HG02588 (cell line): ENCODE measurements around the gene DHX57.

Experiments
- ATAC-seq: cut with Tn5 transposase; IDR thresholded peaks from one replicate; pipeline ENCODE4 v1.9.1; 2021; ENCODE audit warnings: mild to moderate bottlenecking, moderate library complexity; ENCODE audit not compliant: unreplicated experiment

The DHX57 gene, protein sequence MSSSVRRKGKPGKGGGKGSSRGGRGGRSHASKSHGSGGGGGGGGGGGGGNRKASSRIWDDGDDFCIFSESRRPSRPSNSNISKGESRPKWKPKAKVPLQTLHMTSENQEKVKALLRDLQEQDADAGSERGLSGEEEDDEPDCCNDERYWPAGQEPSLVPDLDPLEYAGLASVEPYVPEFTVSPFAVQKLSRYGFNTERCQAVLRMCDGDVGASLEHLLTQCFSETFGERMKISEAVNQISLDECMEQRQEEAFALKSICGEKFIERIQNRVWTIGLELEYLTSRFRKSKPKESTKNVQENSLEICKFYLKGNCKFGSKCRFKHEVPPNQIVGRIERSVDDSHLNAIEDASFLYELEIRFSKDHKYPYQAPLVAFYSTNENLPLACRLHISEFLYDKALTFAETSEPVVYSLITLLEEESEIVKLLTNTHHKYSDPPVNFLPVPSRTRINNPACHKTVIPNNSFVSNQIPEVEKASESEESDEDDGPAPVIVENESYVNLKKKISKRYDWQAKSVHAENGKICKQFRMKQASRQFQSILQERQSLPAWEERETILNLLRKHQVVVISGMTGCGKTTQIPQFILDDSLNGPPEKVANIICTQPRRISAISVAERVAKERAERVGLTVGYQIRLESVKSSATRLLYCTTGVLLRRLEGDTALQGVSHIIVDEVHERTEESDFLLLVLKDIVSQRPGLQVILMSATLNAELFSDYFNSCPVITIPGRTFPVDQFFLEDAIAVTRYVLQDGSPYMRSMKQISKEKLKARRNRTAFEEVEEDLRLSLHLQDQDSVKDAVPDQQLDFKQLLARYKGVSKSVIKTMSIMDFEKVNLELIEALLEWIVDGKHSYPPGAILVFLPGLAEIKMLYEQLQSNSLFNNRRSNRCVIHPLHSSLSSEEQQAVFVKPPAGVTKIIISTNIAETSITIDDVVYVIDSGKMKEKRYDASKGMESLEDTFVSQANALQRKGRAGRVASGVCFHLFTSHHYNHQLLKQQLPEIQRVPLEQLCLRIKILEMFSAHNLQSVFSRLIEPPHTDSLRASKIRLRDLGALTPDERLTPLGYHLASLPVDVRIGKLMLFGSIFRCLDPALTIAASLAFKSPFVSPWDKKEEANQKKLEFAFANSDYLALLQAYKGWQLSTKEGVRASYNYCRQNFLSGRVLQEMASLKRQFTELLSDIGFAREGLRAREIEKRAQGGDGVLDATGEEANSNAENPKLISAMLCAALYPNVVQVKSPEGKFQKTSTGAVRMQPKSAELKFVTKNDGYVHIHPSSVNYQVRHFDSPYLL (N-terminal part only)

DNA sequence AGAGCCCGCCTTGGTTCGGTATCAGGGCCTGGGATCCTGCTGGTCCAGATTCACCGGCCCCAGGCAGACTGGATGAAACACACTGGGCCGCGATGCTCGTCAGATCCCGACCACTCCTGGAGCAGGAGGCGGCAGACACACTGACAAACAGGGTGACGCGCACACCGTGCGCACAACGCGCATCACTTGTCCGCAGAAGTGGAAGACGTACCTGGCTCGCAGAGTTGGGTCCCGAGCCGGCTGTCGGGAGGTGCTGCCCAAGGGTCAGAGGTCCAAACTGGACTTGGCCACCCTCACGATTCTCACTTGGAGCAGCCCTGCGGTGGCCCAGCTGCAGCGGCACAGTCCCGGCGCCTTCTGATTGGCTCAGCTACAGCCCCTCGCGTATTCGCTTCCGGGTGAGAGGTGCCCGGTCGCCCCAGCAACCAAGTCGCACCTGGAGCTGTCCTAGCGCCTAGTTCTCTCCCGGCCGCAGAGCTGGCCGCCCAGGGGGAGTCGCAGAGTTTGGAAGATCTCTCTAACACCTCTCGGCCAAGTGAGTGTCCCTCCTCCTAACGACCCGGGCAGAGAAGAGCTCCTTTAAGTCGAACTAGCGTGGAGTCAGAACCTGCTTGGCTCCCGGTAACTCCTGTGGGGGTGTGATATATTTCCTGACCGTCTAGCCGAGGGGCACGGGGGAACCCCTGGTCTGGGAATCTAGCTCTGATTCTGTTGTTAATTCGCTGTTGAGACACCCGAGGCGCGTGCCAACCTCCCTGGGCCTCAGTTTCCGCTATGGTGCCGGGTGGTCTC lies at the start of gene DHX57, which contains the start of gene MORN2:
DHX57 (minus strand) TSS at position 359 of the 792 bp plus-strand sequence. CDS start 7,529 bp downstream, outside the sequence.
MORN2 (plus strand) TSS at position 401 of the 792 bp plus-strand sequence.
- peak; percentile 100 for ATAC-seq

DNA sequence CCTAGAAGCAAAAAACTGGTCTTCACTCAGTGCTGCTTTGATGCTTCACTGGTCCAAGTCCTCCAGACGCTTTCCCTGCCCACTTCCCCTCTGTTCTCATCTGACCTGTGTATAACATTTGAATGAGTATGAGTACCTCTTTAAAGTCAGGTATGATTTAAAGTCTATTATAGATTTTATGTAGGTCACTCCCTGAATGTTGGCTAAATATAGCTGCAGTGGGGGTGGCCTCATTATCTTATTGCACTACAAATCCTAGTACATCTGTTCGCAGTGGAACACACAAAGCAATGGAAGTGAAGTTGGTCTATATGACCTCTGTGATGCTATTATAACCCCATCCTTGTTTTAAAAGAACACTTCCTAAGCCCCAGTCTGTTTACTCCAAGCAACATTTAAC lies 47.2 kb upstream of the DHX57 start:
- ATAC-seq: no peak

DNA sequence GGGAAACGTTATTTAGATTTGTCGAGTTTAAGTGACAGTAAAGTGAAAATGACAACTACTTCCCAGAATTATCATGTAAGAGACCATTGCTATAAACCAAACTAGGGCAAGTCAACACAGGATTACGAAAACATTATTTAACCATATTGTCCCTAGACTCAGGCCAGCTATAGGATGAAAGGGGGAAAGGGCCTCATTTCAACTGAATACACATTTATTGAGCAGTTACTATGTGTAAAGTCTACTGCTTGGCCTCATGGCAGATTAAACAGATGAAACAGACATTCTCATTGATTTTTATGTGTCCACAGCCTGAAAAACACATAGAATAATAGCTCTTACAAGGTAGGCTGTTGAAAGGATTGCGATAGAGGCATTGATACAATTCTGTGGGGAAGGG lies 46.7 kb upstream of the DHX57 start:
- ATAC-seq: no peak

DNA sequence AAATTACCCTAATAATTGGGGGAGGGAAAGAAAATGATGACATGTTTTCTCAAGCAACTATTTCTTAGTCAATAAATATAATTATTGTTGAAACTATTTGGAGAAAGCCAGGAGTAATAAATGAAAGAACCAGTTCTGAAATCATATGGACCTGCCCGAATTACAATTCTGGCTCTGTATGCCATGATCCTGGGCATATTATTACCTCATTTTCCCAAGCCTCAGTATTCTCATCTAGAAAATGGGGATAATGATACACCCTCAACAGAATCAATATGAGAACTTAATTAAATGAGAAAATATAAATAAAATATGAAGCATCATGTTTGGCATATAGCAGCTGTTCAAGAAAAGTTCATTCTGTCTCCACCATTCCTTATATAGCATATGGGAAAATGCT lies 36.9 kb upstream of the DHX57 start:
- ATAC-seq: no peak

DNA sequence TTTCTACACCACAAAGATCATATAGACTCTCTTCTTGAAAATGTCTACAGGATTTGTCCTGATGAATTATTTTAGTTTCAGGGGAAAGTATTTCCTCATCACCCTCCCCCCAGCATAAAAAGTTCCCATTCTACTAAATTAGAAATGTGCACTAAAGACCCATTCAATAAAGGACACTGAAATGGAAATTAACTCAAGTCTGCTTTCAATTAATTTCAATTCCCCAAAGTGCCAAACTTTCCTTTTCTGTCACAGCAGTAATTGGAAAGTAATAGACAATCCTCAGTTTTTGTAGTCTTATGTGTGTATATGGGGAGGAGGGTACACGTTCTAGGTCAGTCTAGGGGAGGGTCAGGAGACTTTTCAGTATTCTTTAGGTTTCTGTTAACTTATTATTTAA lies 35.5 kb upstream of the DHX57 start:
- no peak for ATAC-seq

DNA sequence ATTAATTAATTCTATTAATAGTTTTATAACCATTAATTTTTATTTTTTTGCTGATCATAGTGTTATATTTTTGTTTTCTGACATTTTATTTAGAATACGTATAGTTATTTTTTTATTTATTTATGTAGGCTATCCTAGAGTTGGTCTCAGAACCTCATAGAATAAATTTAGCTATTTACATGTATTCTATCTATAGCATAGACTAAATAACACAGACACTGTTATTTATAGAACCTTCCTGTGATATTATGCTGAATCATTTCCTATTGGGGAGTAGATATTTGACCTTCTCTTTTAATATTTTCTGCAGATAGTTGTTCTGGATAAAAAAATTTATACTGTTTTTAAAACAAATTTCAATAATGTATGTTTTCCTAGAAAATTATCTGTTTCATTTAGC lies 34.1 kb upstream of the DHX57 start:
- ATAC-seq: no peak

DNA sequence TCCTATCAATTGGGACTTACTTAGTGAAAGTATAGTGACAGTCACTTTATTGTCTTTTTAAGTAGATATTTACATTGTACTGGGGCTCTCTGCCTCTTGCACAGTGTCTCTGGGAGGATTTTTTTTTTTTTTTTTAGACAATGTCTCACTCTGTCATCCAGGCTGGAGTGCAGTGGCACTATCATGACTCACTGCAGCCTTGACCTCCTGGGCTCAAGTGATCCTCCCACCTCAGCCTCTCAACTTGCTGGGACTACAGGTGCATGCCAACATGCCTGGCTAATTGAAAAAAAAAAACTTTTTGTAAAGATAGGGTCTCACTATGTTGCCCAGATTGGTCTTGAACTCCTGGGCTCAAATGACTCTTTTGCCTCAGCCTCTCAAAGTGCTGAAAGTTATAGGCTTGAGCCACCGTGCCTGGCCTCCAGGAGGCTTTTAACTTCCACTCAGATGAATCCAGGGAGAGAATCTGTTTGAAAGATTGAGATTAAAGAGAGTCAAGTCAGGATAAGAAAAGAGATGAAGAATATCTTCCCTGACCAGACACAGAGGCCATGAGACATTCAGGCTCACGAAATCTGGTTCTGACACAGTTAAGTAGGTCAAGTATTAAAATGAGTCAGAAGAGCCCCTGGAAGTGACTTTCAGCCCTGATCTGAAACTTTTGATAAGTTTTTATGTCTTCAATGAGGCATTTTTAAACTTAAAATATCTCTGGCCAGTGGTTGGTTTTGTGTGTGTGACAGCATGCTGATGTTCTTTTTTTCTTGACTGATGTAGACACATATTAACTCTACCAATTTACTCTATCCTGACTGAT lies 32.2 kb upstream of the DHX57 start:
- ATAC-seq: peak; percentile 87

DNA sequence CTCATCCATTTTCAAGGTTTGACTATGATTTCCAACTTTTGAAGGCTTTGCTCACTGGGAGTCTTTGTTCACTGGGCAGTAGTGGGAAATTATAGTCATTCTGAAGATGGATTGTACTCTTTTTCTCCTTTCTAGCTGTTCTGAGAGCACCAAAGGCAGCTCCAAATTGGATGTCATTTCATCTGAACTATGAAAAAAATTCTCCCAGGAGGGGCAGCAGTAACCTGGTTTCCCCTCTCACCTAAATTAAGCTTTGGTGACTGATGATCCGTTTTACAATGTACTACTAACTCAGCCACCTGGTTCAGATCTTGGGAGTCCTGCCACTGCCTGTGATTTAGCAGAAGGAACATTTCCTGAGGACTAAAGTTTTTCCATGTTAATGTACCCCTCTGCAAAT lies 31.5 kb upstream of the DHX57 start:
- no peak for ATAC-seq

DNA sequence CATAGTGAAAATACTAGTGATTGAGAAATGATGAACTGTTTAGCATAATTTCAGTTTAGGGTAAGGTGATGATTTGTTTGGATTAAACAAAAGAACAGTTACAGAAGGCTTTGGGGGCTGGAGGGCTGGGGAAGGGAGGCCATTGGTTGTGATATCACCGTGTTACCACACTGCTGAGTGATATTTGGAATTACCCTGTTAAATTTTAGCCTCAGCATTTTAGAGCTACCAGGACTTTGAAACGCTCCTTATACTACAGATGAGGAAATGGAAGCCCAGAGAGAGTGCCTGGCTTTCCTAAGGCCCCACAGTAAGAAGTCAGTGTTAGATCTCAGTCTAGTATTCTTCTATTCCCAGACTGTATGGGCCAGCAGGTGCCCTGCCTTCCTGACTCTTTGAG lies 29.5 kb upstream of the DHX57 start:
- no peak for ATAC-seq

DNA sequence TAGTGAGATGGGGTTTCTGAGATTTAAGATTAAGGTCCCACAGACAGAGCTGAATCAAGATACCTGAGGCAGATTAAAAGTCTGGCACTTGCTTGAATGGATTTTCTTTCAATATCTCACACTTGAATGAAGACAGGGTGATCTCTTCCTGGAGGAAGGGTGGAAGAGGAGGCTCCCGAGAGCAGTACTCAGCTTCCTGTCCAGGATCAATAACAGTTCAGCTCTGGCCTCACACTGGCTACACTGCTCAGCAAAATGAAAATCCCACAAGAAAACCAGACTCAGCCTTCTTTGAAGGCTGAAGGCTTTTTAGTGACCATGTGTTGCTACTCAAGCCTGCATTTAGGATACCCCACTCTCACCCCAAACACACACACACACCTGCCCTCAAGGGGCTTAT lies 25.0 kb upstream of the DHX57 start:
- ATAC-seq: no peak

DNA sequence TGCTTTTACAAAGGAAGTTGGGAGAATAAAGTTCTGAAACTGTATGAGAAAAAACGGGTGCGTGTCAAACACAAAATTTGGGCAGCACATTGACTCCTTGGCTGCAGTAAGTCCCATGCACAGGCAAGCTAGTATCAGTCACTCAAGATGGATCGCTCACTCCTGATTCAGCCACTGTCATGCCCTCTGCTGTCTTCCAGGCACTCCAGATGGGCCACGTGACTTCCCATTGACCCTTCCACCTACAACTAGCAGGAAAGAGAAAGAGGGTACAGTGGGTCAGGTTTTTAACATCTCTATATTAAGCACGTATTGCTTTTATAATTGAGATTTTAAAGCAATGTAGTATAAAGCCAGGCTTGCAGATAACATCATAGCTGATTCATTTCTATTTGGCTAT lies 22.5 kb upstream of the DHX57 start:
- no peak for ATAC-seq

DNA sequence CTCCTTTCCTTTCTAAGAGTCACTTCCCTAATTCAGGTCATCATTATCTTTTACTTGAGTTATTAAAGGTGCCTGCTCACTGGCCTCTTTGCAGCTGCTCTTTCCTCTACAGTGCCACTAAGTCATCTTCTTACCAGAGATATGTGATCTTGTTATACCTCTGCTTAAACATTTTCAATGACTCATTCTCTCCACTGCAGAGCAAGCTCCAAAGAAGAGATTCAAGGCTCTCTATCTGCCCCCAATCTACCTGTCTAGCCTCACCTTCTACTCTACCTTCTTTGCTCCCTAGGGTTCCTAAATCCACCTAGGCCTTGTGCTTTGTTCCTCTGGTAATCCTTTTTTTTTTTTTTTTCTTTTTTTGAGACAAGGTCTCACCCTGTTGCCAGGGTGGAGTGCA lies 17.1 kb upstream of the DHX57 start:
- ATAC-seq: no peak

DNA sequence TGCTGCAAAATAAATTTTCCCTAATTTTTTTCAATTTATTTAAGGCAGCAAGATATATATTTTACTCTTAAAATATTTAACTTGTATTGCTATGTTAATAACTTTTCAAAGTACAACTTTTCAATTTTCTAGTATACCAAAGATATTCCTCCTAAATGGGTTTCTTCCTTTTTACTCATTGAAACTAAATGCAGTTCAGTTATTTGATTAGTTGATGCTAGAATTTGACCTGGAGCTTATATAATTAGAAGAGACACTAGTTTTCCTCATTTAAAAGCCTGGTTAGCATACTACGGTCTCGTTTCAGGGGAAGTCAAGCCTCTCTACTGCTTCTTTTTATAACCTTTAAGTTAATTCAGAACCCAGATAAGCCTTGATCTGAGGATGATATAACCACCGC lies 13.8 kb upstream of the DHX57 start, which contains the start of gene ARHGEF33:
ARHGEF33 (plus strand) TSS at position 301 of the 400 bp plus-strand sequence. CDS start 29,573 bp downstream, outside the sequence.
- ATAC-seq: no peak

DNA sequence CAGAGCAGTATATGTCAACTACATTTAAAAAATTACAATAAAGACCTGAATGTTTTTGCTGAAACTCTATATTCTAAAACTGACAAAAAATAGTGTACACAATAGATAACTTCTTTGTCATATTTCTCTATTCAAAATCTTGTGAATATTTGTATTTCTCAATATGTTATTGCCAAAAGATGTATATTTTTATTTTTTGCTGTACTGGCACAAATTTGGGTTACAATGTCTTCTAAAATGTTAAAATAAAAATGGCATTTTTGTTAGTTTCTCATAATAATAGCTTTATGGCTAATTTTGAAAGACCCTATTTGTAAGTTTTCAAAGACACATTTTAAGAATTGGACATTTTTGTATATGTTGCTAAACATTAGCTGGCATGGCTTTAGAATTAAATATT lies 13.3 kb upstream of the DHX57 start:
- no peak for ATAC-seq

DNA sequence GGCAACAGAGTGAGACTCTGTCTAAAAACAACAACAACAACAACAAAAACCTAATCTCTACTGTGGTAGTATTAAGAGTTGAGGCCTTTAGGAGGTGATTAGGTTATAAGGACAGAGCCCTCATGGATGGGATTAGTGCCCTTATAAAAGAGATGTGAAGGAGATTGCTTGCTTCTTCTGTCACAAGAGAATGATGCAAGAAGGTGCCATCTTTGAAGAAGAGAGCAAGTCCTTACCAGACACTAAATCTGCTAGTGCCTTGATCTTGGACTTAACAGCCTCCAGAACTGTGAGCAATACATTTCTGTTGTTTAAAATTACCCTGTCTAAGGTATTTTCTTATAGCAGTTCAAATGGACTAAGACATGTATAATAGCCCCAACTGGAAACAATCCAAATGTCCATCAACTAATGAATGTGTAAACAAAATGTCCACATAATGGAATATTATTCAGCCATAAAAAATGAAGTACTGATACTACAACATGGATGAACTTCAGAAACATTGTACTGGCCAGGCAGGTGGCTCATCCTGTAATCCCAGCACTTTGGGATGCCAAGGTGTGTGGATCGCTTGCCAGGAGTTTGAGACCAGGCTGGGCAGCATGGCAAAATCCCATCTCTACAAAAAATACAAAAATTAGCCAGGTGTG lies 12.3 kb upstream of the DHX57 start:
- no peak for ATAC-seq

DNA sequence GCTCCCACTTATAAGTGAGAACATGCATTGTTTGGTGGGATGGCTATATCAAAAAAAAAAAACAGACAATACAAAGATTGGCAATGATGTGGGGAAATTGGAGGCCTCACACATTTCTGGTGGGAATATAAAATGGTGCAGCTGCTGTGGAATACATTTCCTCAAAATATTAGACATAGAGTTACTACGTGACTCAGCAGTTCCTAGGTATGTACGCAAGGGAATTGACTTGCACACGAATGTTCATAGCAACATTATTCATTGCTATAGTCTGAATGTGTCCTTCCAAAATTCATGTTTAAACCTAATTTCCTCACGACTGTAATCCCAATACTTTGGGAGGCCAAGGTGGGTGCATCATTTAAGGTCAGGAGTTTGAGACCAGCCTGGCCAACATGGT lies 11.6 kb upstream of the DHX57 start:
- no peak for ATAC-seq

DNA sequence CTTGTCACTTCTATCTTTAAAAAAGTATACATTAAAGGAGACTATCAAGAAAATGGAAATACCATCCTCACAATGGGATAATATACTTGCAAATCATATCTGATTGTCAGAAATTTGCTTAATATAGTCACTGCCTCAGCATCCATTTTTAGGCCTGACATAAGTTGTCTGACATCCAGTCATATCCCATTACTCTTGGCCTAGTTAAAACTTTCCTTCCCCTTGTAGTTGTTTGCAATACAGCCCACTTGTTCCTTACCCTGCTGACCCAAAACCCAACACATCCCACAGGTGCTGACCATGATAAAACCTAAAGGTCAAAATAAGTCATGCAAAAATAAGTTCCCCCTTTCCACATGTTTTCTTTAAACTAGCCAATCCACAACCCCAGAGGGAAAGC lies 10.3 kb upstream of the DHX57 start:
- ATAC-seq: no peak

DNA sequence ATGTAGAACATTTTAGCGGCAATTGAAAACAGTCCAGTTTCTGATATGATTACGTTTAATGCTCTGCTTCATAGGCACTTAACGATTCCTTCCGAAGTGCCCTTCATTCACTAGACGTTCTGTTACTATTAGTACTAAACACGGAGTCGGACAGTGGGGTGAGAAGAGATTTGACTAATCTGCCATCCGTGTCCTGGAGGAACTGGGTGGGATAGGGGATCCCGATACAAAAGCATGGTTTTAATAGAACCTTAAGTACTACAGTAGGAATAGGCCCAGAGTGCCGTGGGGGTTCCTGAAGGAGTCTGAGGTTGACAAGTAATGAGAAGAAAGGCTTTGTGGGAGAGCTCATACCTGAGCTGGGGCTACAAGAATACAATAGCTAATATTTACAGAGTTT lies 673 bp upstream of the DHX57 start:
- no peak for ATAC-seq

DNA sequence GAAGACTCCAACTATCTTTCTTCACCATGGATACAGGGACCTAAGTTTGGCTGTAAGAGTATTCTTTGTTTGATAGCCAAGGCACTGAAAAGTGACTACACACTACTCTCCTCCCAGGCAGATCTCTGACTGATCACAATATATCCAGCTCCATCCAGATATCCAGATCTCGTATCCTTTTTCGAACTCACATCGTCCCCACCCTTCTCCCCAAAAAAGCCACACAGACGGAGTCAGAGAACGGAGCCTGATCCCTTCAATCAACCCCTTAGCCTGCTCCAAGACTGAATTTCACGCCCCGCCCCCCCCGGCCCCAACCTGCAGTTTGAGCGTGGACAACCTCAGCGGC lies 533 bp downstream of the DHX57 start:
- ATAC-seq: no peak
